Tibial nerve (tissue), 4 donors: ENCODE data around the gene IL34.

ENCODE experiments used
- CTCF ChIP-seq, 5 experiments: fragments of 200-600 bp in 3 of 5; fragments of 450-650 bp in 2 of 5; sonication (generic) in 3 of 5; IDR thresholded peaks; one replicate each; pipeline ENCODE4 v1.5.1; 2016 to 2019; ENCODE audit warnings: antibody characterized with exemption in 5 of 5, mild to moderate bottlenecking in 3 of 5, moderate library complexity in 2 of 5
- EP300 ChIP-seq, 2 donors: sonication (generic); formaldehyde crosslinking; IDR thresholded peaks; one replicate each; pipeline ENCODE4 v1.6.1; 2017; ENCODE audit warnings: antibody characterized with exemption in 2 of 2, mild to moderate bottlenecking in 1 of 2

- no peak for TF ChIP-seq EP300 (IDR thresholded peaks at IDR 0.05)
- no peak for TF ChIP-seq CTCF (IDR thresholded peaks at IDR 0.05)
Measured at GRCh38 chr16:70601576-70602575, 44.5 kb upstream of the IL34 start.
